ENCODE data around the gene HEXA.
A peak's percentile ranks its signal among the peaks of the same experiment; 100 is the strongest.

Gene HEXA

GRCh38 chr15:72375501-72375845 lies 341 bp downstream of the HEXA start:
- H3K4me3 ChIP-seq (ENCODE audit: low read depth, low read length) = peak overlapping the region; percentile 82
- no peak for TF ChIP-seq CTCF (IDR thresholded peaks at IDR 0.05; ENCODE audit: control insufficient read depth, extremely low read depth, insufficient read depth)
- peak; percentile 59 for DNase-seq (ENCODE audit: low read depth)

GRCh38 chr15:72372361-72372760 lies 3.5 kb downstream of the HEXA start:
- no peak for DNase-seq (ENCODE audit: low read depth)
- TF ChIP-seq CTCF (IDR thresholded peaks at IDR 0.05; ENCODE audit: control insufficient read depth, extremely low read depth, insufficient read depth) = no peak
- no peak overlapping the region for H3K4me3 ChIP-seq (ENCODE audit: low read depth, low read length)

- no peak overlapping the region for H3K4me3 ChIP-seq (ENCODE audit: low read depth, low read length)
- no peak for TF ChIP-seq CTCF (IDR thresholded peaks at IDR 0.05; ENCODE audit: control insufficient read depth, extremely low read depth, insufficient read depth)
- no peak for DNase-seq (ENCODE audit: low read depth)
Observed at GRCh38 chr15:72369964-72370363, 5.8 kb downstream of the HEXA start.

- TF ChIP-seq CTCF (IDR thresholded peaks at IDR 0.05; ENCODE audit: control insufficient read depth, extremely low read depth, insufficient read depth) = no peak
- H3K4me3 ChIP-seq (ENCODE audit: low read depth, low read length) = no peak overlapping the region
- no peak for DNase-seq (ENCODE audit: low read depth)
Observed at GRCh38 chr15:72368899-72369298, 6.9 kb downstream of the HEXA start.

- no peak for TF ChIP-seq CTCF (IDR thresholded peaks at IDR 0.05; ENCODE audit: control insufficient read depth, extremely low read depth, insufficient read depth)
- H3K4me3 ChIP-seq (ENCODE audit: low read depth, low read length) = no peak overlapping the region
- DNase-seq (ENCODE audit: low read depth) = no peak
Observed at GRCh38 chr15:72368325-72368724, 7.5 kb downstream of the HEXA start.

- H3K4me3 ChIP-seq (ENCODE audit: low read depth, low read length) = no peak overlapping the region
- TF ChIP-seq CTCF (IDR thresholded peaks at IDR 0.05; ENCODE audit: control insufficient read depth, extremely low read depth, insufficient read depth) = no peak
- DNase-seq (ENCODE audit: low read depth) = no peak
Observed at GRCh38 chr15:72365844-72366243, 10.0 kb downstream of the HEXA start.

GRCh38 chr15:72361176-72361575 lies 14.6 kb downstream of the HEXA start:
- no peak for TF ChIP-seq CTCF (IDR thresholded peaks at IDR 0.05; ENCODE audit: control insufficient read depth, extremely low read depth, insufficient read depth)
- no peak for DNase-seq (ENCODE audit: low read depth)
- H3K4me3 ChIP-seq (ENCODE audit: low read depth, low read length) = no peak overlapping the region

Data from LNCaP clone FGC (cell line).